Measurements from ENCODE around the gene RAD54L2.

GRCh38 chr3:51538115-51538458 lies 432 bp upstream of the RAD54L2 start:
- TF ChIP-seq CTCF (IDR thresholded peaks at IDR 0.05) (no peak), POLR2A (IDR thresholded peaks at IDR 0.05) (no peak)

Data from lower leg skin (tissue), 3 donors.